Kidney capillary endothelial cell (primary cell): ENCODE results near the gene GUCY2D.
"Not testable (repeated sequence)": the region's sequence is repeated elsewhere in the genome, so short reads cannot be mapped to it uniquely, and the experiment has no call there.

Experiments
- DNase-seq: peaks from one replicate; pipeline ENCODE4 v3.0.0-alpha.2; 2018; ENCODE audit warnings: low spot score

The GUCY2D gene

GRCh38 chr17:8016632-8017424 is 14.4 kb downstream of the GUCY2D start:
- DNase-seq, result peak; percentile 21

GRCh38 chr17:8018436-8018835 is 16.0 kb downstream of the GUCY2D start:
- DNase-seq, result no peak

- no peak for DNase-seq
Observed at GRCh38 chr17:8019166-8019565, 16.8 kb downstream of the GUCY2D start.

GRCh38 chr17:8019665-8020650 is 17.5 kb downstream of the GUCY2D start:
- DNase-seq, result no peak

- DNase-seq, result no peak
Observed at GRCh38 chr17:8020776-8021564, 18.6 kb downstream of the GUCY2D start.

GRCh38 chr17:8021565-8022359 is 19.3 kb downstream of the GUCY2D start:
- DNase-seq, result no peak

- DNase-seq, result no peak
Observed at GRCh38 chr17:8022360-8023003, 20.1 kb downstream of the GUCY2D start.

GRCh38 chr17:8024161-8024560 is 21.7 kb downstream of the GUCY2D start:
- not testable (repeated sequence) for DNase-seq

GRCh38 chr17:8025176-8025911 is 22.9 kb downstream of the GUCY2D start:
- DNase-seq, result no peak

- DNase-seq, result no peak
Observed at GRCh38 chr17:8029121-8029520, 26.7 kb downstream of the GUCY2D start.

GRCh38 chr17:8031261-8031661 is 28.8 kb downstream of the GUCY2D start:
- DNase-seq, result no peak

GRCh38 chr17:8031950-8032349 is 29.5 kb downstream of the GUCY2D start:
- no peak for DNase-seq

GRCh38 chr17:8032442-8032841 is 30.0 kb downstream of the GUCY2D start:
- no peak for DNase-seq

- DNase-seq, result no peak
Observed at GRCh38 chr17:8038954-8039610, 36.7 kb downstream of the GUCY2D start, which contains the start of gene ALOX15B. ALOX15B (plus strand) TSS chr17:8039059; CDS start chr17:8039156, 97 bp downstream.

- DNase-seq, result no peak
Observed at GRCh38 chr17:8039611-8040168, 37.3 kb downstream of the GUCY2D start.

- peak; percentile 56 for DNase-seq
Observed at GRCh38 chr17:8041249-8041928, 39.0 kb downstream of the GUCY2D start.

- no peak for DNase-seq
Observed at GRCh38 chr17:8041979-8042378, 39.6 kb downstream of the GUCY2D start.
